ENCODE data around the gene CDC25B.

Gene CDC25B

GRCh38 chr20:3811467-3812258, 15.6 kb downstream of the CDC25B start (continued):
- TF ChIP-seq ZNF398 (tag by site-specific recombination; IDR thresholded peaks at IDR 0.05), result peak; percentile 94
- peak; percentile 87 for TF ChIP-seq INSM2 (tag by site-specific recombination; IDR thresholded peaks at IDR 0.05)
- no peak for TF ChIP-seq ZNF514 (tag by site-specific recombination; IDR thresholded peaks at IDR 0.05)
- no peak for TF ChIP-seq ZNF658 (tag by site-specific recombination; IDR thresholded peaks at IDR 0.05)
- TF ChIP-seq ZNF404 (tag by site-specific recombination; IDR thresholded peaks at IDR 0.05), result no peak
- no peak for TF ChIP-seq ZNF777 (tag by site-specific recombination; IDR thresholded peaks at IDR 0.05; ENCODE audit: borderline replicate concordance)
- no peak for TF ChIP-seq ZNF560 (tag by site-specific recombination; IDR thresholded peaks at IDR 0.05; ENCODE audit: borderline replicate concordance)
- peak; percentile 96 for TF ChIP-seq SP7 (tag by site-specific recombination; IDR thresholded peaks at IDR 0.05)
- TF ChIP-seq ZNF830 (tag by site-specific recombination; IDR thresholded peaks at IDR 0.05; ENCODE audit: low read depth), result no peak
- TF ChIP-seq ZSCAN30 (tag by site-specific recombination; IDR thresholded peaks at IDR 0.05), result peak; percentile 95
- TF ChIP-seq ZNF223 (tag by site-specific recombination; IDR thresholded peaks at IDR 0.05), result no peak
- TF ChIP-seq ATF2 (tag by site-specific recombination; IDR thresholded peaks at IDR 0.05; ENCODE audit: low read depth), result 0 out of 2 replicates have a peak, but pooled peaks have one; percentile 6
- no peak for TF ChIP-seq ZNF132 (tag by site-specific recombination; IDR thresholded peaks at IDR 0.05; ENCODE audit: borderline replicate concordance)
- no peak for TF ChIP-seq ZNF175 (tag by site-specific recombination; IDR thresholded peaks at IDR 0.05)
- TF ChIP-seq ZNF184 (tag by site-specific recombination; IDR thresholded peaks at IDR 0.05), result peak; percentile 28; the same call in 1 of the 2 replicates
- peak; percentile 97 for TF ChIP-seq ZFP69B (tag by site-specific recombination; IDR thresholded peaks at IDR 0.05)
- TF ChIP-seq ZNF473 (tag by site-specific recombination; IDR thresholded peaks at IDR 0.05), result no peak
- no peak for TF ChIP-seq ZBTB49 (tag by site-specific recombination; IDR thresholded peaks at IDR 0.05; ENCODE audit: low read depth)
- peak; percentile 88 for TF ChIP-seq ZNF24 (tag by site-specific recombination; IDR thresholded peaks at IDR 0.05)

GRCh38 chr20:3812259-3812681, 16.2 kb downstream of the CDC25B start:
- ChIA-PET CTCF (interaction anchor here (0.6 to 2.6 kb wide), 6 partner anchors 13 to 259 kb away, joined by 3 to 6 read pairs (median 4); no protein-coding TSS in a partner anchor), POLR2A (interaction anchor here (0.6 to 4.2 kb wide), 11 partner anchors 8 to 145 kb away, joined by 3 to 26 read pairs (median 6); partner anchors contain the start of genes ADISSP, AP5S1, CDC25B and CENPB)
- H3K27ac ChIP-seq (ENCODE audit: extremely low read depth, low read depth, low read length), result peak overlapping the region; percentile 84
- no peak overlapping the region for H3K4me3 ChIP-seq (ENCODE audit: low read depth, low read length)
- no peak for TF ChIP-seq ZNF10 (tag by site-specific recombination; IDR thresholded peaks at IDR 0.05)
- TF ChIP-seq ZFP3 (tag by site-specific recombination; IDR thresholded peaks at IDR 0.05; ENCODE audit: low read depth), result 0 out of 2 replicates have a peak, but pooled peaks have one; percentile 50
- peaks cover 29% of the 10 kb centered on the region for H3K4me1 ChIP-seq (ENCODE audit: control insufficient read depth, insufficient read depth, low read length)
- no peaks in the 10 kb centered on the region for H3K36me3 ChIP-seq (ENCODE audit: control insufficient read depth in 2 of 2, insufficient read depth in 1 of 2, low read length in 2 of 2)
- H3K9me3 ChIP-seq (ENCODE audit: control insufficient read depth, insufficient read depth, low read depth, low read length), result no peaks in the 10 kb centered on the region

Data from HEK293 (cell line).